ENCODE results near the gene IL5RA. TPM values are rescaled to one million over a fixed set of nuclear protein-coding genes. Genes with fewer than 3 reads are reported as not detected.

IL5RA gene
- total RNA-seq, 1 donor from 2014 or later: not detected

DNA sequence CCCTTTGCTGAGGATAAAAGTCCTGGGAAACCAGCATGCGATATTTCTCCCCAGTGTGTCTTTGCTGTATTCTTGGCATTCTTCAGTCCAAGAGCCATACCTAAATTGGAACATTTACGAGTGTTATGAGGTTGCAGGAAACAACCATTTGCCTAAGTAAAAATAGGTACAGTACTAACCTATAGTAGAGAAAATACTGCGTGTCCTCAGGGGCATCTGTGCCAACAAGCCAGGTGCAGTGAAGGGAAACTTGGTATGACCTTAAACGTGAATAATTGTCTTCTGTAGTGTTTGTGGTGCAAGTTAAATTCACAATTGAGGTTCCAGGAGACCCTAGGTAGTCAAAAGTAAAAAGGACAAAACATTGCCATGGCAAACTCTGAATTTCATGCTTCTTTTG is 12.2 kb downstream of the IL5RA start:
- no peaks in the 10 kb centered on the region for H3K27me3 Mint-ChIP-seq (ENCODE audit: unreplicated experiment)
- H3K27ac Mint-ChIP-seq (ENCODE audit: unreplicated experiment): no peak overlapping the region
- no peaks in the 10 kb centered on the region for H3K36me3 Mint-ChIP-seq (ENCODE audit: unreplicated experiment)
- no peaks in the 10 kb centered on the region for H3K4me1 Mint-ChIP-seq (ENCODE audit: unreplicated experiment)
- DNase-seq (ENCODE audit: extremely low spot score, unreplicated experiment): no peak
- no peak overlapping the region for H3K4me3 Mint-ChIP-seq (ENCODE audit: unreplicated experiment)
- TF ChIP-seq CTCF (IDR thresholded peaks at IDR 0.05): no peak
- H3K9me3 Mint-ChIP-seq (ENCODE audit: unreplicated experiment): peaks cover under 1% of the 10 kb centered on the region

DNA sequence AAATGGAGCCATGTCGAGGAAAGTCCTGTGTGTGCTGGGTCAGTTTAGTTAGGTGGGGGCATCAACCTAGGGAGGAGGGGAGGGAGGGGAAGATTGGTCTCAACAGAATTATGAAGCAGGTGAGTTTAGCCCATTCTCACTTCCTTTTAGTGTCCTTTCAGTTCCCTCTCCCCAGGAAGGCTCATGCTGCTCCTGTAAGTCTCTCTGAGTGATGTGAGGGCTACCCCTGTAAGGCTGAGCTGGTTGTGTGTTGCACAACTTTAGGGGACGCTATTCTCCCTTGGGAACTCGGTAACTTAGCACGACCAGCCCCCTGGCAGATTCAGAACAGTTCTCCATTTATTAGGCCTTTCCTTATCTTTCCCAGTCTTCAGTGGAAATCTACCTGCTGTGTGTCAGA is 21.2 kb downstream of the IL5RA start:
- TF ChIP-seq CTCF (IDR thresholded peaks at IDR 0.05): no peak
- H3K27ac Mint-ChIP-seq (ENCODE audit: unreplicated experiment): no peak overlapping the region
- H3K36me3 Mint-ChIP-seq (ENCODE audit: unreplicated experiment): no peaks in the 10 kb centered on the region
- H3K4me1 Mint-ChIP-seq (ENCODE audit: unreplicated experiment): no peaks in the 10 kb centered on the region
- peaks cover 4% of the 10 kb centered on the region for H3K9me3 Mint-ChIP-seq (ENCODE audit: unreplicated experiment)
- peaks cover 2% of the 10 kb centered on the region for H3K27me3 Mint-ChIP-seq (ENCODE audit: unreplicated experiment)
- H3K4me3 Mint-ChIP-seq (ENCODE audit: unreplicated experiment): no peak overlapping the region
- no peak for DNase-seq (ENCODE audit: extremely low spot score, unreplicated experiment)

DNA sequence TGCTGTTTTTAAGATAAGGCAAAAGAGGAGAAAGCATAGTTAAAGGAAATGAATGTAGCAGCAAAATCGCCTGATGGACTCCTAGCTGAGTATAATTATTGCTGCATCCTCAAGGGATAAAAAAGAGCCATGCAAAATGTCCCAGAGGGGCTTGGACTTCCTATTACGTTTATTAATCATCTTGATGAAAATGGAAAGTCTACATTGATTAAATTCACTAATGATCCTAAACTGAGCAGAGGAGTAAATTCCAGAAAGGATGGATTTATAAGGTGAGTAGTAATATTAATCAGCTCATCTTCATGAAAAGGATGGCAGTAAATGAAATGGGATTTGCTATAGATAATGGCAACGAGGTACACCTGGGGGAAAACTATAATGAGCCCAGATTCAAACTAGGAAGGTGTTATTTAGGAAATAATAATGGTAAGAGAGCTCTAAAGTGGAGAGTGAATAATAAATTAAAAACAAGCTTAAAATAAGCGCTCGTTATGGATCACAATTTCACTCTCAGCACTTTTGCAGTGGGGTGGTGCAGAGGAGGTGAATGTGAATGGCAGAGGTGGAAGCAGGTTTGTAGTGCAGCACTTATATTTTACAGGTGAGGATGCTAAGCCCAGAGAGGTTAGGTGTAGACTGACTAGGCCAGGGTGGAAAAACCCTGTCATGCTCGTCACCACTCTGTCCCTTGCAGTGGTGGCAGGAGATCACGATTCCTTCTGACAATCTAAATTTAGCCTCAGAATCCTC is 22.3 kb downstream of the IL5RA start:
- no peaks in the 10 kb centered on the region for H3K4me1 Mint-ChIP-seq (ENCODE audit: unreplicated experiment)
- peaks cover 2% of the 10 kb centered on the region for H3K27me3 Mint-ChIP-seq (ENCODE audit: unreplicated experiment)
- H3K4me3 Mint-ChIP-seq (ENCODE audit: unreplicated experiment): no peak overlapping the region
- H3K9me3 Mint-ChIP-seq (ENCODE audit: unreplicated experiment): peaks cover 3% of the 10 kb centered on the region
- H3K27ac Mint-ChIP-seq (ENCODE audit: unreplicated experiment): no peak overlapping the region
- TF ChIP-seq CTCF (IDR thresholded peaks at IDR 0.05): no peak
- H3K36me3 Mint-ChIP-seq (ENCODE audit: unreplicated experiment): no peaks in the 10 kb centered on the region
- DNase-seq (ENCODE audit: extremely low spot score, unreplicated experiment): no peak

DNA sequence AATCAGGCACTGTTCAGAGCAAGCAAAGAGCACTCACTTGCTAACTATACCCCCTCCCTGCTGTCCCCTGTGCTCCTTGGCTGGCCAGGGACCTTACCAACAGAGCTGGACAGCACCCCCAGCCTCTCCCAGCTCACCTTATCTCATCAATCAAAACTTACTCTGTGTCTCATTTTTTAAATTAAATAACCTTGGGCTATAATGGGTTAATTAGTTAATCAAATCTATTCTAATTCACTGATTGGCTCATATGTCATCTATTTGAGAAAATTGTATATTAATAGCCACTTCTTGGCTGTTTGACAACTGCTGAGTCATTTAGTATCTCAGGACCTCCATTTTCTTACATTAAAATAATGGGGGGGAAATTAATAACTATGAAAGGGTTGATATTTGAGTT is 22.9 kb downstream of the IL5RA start:
- Mint-ChIP-seq H3K27ac (ENCODE audit: unreplicated experiment) (no peak overlapping the region), H3K27me3 (ENCODE audit: unreplicated experiment) (peaks cover 2% of the 10 kb centered on the region), H3K4me1 (ENCODE audit: unreplicated experiment) (no peaks in the 10 kb centered on the region), H3K4me3 (ENCODE audit: unreplicated experiment) (no peak overlapping the region), H3K36me3 (ENCODE audit: unreplicated experiment) (no peaks in the 10 kb centered on the region), H3K9me3 (ENCODE audit: unreplicated experiment) (no peaks in the 10 kb centered on the region)
- TF ChIP-seq CTCF (IDR thresholded peaks at IDR 0.05): no peak
- no peak for DNase-seq (ENCODE audit: extremely low spot score, unreplicated experiment)

DNA sequence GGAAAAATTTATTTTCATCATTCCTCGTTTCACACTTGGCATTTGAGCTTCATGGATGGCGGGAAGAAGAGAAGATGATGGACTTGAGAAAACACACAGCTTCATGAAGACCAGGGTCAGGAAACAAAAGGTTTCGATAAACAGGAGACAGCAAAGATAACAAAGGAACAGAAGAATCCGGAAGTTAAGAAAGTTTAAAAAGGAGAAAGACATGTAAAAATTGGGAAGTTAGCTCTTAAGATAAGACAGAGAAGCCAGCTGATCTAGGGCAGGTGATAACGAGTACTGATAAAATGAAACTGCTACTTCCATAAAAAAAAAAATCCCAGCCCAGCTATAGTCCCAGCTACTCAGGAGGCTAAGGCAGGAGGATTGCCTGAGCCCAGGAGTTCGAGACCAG is 23.9 kb downstream of the IL5RA start:
- Mint-ChIP-seq H3K9me3 (ENCODE audit: unreplicated experiment) (no peaks in the 10 kb centered on the region), H3K36me3 (ENCODE audit: unreplicated experiment) (no peaks in the 10 kb centered on the region), H3K27ac (ENCODE audit: unreplicated experiment) (no peak overlapping the region), H3K27me3 (ENCODE audit: unreplicated experiment) (peaks cover 2% of the 10 kb centered on the region), H3K4me1 (ENCODE audit: unreplicated experiment) (no peaks in the 10 kb centered on the region), H3K4me3 (ENCODE audit: unreplicated experiment) (no peak overlapping the region)
- no peak for TF ChIP-seq CTCF (IDR thresholded peaks at IDR 0.05)
- no peak for DNase-seq (ENCODE audit: extremely low spot score, unreplicated experiment)
